Mammary epithelial cell (primary cell): ENCODE data around the gene RPS21.

Experiments
- CTCF ChIP-seq, 2 donors: IDR thresholded peaks in 1 of 2; conservative IDR thresholded peaks in 1 of 2; 2 replicates each; pipeline ENCODE4 v1.5.1; 2011 to 2012; ENCODE audit warnings: inconsistent platforms in 2 of 2, low read length in 2 of 2, mild to moderate bottlenecking in 2 of 2, control low read depth in 1 of 2, low read depth in 1 of 2; ENCODE audit not compliant: insufficient read depth in 1 of 2; ENCODE audit errors: extremely low read depth in 1 of 2
- EZH2 ChIP-seq: IDR thresholded peaks from 2 replicates; pipeline ENCODE4 v1.6.1; 2012; ENCODE audit warnings: low read length, inconsistent platforms, borderline replicate concordance

DNA sequence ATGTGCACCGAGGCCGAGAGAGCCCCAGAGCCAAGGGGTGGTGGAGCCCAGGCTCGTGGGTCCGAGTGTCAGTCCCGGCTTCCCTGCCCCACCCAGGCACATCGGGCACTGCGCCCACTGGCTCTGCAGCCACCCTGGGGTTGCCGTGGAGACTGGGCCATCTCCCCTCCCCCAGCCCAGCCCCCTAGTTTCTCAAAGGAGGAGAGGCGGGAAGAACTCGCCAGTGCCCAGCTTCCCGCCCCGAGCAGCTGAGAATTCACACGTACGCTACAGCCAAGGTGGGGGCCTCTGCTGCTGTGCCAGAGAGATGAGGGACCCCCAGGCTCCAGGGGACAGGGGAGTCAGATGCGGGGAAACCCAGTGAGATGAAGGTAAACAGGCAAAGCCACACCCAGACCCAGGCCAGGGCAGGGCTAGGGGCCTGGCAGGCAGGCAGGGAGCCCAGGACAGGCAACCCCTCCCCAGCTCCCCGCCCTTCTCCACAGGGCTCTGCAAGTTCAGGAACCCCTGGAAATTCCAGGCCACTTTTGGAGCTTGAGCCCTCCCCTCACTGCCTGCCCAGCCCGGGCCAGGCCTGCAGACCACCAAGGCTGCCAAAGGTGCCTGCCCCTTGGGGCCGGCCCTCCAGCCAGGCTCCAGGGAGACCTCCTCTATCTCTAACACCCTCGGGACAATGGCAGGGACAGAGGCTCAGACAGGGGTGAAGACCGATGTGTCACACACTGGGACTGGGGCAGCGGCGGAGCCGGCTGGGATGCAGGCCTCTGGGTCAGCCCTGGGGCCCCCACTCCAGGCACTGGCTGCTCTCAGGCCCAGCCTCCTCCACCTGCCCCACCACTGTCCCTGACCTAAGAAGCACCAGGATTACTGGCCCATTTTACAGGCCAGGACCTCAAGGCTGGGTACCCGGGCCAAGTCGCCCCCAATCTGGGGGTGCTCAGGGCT is 25.8 kb upstream of the RPS21 start:
- TF ChIP-seq CTCF (conservative IDR thresholded peaks at IDR 0.05 in 1 of 2, IDR thresholded peaks at IDR 0.05 in 1 of 2; ENCODE audit: extremely low read depth in 1 of 2, insufficient read depth in 1 of 2, low read depth in 1 of 2, low read length in 2 of 2), result no peak
- no peak for TF ChIP-seq EZH2
